GM15510 (cell line): ENCODE data around the gene TBC1D5.

Source experiments
- POLR2A ChIP-seq: IDR thresholded peaks from 3 replicates; pipeline ENCODE4 v1.6.1; 2011; ENCODE audit warnings: borderline replicate concordance; ENCODE audit not compliant: insufficient read length; ENCODE audit errors: extremely low read depth

TBC1D5 gene

DNA sequence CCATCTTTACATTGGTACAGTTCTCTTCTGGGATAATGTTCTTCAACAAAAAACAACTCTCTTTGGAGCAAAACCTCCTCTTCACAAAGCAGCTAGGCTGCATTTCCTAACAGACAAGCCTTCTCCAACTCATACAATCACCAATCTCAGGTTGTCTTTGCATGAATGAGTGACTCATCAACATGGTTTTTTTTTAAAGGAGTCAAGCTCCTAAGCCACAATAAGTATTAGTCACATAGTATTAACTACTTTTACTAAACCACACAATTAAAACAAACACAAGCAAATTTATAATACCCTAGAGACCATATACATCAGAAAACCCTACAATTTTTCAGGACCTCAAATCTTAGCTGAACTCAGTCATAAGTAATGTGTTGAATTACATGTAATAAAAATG, 137.4 kb downstream of the TBC1D5 start:
- no peak for TF ChIP-seq POLR2A

GRCh38 chr3:17602126-17602525, 140.3 kb downstream of the TBC1D5 start:
- TF ChIP-seq POLR2A: no peak

DNA sequence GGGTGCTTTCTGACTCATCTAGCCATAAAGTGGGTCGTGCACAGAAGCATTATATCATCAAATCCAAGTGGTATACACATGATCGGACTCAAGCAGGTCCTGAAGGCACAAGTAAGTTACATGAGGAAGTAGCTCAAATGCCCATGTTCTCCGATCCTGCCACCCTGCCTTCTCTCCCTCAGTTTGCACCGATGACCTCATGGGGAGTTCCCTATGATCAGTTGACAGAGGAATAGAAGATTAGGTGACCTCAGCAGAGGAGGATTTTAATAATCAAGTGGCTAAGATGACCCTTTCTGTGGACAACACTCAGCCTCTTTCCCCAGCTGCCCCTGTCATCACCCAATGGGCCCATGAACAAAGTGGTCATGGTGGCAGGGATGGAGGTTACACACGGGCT, 149.5 kb downstream of the TBC1D5 start:
- no peak for TF ChIP-seq POLR2A

DNA sequence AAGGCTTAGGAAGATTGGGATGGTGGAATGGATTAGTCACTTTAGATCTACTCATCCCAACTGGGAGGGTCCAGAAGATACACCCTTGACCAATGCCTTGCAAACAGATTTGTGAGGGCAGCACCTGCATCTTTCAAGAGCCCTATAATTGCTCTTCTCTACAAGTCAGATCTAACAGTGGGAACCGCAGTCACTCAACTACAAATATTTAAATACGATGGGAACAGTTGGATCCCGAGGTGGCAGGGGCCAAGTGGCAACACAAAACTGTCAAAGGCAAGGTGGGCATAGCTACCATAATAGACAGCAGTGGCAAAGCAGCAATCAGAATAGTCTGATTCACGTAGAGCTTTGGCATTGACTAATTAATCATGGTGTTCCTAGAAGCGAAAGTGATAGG, 152.0 kb downstream of the TBC1D5 start:
- no peak for TF ChIP-seq POLR2A

DNA sequence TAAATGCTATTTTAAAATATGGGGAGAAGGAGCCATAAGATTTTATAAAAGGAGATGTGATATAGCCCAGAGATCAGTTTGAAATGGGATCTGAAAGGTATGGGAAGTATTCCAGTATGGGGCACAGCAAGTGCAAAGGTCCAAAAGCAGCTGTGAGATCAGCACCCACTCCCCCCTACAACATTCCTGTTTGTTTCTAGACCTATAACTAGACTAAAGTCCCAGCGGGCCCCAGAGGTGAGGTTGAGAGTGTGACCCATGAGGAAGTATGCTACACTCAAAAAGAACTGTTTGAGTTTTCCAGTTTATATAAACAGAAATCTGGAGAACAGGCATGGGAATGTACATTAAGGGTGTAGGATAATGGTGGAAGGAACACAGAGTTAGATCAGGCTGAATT, 152.5 kb downstream of the TBC1D5 start:
- TF ChIP-seq POLR2A: no peak

GRCh38 chr3:17588422-17588821, 154.0 kb downstream of the TBC1D5 start:
- TF ChIP-seq POLR2A: no peak

DNA sequence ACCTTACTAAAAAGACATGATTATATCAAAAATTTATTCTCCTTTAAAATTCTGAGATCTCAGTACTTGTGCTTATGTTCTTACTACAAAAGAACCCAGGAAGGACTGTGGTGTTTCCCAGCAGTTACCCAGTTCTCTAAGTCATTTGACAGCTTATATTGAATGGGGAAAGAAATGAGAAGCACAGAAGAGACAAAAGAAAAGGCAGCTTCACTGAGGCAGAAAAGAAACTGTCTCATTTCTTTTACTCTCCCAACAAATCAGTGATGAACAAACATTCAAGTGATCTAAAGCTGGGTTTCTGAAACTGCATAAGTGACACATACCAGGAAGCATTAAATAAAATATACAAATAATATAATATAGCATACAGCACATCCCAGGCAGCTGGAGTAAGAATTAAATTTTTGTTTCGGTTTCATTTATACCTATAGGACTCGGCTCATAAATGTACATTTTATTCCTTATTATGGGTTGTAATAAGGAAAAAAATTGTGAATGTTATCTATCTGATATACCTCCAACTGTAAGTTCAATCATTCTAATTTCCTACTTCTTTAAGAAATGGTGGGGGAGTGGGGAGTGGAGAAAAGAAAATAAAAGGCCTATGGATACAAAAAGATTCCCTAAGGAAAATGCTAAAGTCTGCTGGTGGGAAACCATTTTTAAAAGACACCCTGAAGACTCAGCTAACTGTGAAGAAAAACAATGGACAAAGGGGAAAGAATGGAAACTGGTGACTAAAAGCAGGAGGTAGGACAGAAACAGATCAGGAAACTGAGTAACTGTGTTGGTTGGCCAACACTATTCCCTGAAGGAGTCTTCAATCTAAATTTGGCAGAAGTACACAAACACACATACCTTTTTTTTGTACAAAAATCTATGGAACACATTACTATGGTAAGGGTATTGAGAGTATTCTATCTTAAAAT, 156.8 kb downstream of the TBC1D5 start:
- TF ChIP-seq POLR2A: no peak

DNA sequence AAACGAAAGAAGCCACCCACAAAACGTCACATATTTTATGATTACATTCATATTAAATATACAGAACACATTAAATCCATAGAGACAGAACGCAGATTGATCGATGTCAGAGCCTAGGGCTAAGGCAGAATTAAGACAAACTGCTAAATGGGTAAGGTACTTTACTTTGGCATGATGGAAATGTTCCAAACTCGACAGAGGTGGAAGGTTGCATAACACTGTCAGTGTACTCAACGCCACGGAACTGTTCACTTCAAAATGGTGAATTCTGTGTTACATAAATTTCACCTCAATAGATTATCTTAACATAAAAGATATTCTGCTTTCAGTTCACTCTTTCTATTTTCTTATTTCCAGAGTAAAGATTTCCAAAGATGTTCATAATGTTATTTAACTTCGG, 158.4 kb downstream of the TBC1D5 start:
- TF ChIP-seq POLR2A: no peak

GRCh38 chr3:17583530-17583929, 158.9 kb downstream of the TBC1D5 start:
- no peak for TF ChIP-seq POLR2A

GRCh38 chr3:17581421-17582080, 160.9 kb downstream of the TBC1D5 start:
- no peak for TF ChIP-seq POLR2A

GRCh38 chr3:17580901-17581300, 161.5 kb downstream of the TBC1D5 start:
- no peak for TF ChIP-seq POLR2A

DNA sequence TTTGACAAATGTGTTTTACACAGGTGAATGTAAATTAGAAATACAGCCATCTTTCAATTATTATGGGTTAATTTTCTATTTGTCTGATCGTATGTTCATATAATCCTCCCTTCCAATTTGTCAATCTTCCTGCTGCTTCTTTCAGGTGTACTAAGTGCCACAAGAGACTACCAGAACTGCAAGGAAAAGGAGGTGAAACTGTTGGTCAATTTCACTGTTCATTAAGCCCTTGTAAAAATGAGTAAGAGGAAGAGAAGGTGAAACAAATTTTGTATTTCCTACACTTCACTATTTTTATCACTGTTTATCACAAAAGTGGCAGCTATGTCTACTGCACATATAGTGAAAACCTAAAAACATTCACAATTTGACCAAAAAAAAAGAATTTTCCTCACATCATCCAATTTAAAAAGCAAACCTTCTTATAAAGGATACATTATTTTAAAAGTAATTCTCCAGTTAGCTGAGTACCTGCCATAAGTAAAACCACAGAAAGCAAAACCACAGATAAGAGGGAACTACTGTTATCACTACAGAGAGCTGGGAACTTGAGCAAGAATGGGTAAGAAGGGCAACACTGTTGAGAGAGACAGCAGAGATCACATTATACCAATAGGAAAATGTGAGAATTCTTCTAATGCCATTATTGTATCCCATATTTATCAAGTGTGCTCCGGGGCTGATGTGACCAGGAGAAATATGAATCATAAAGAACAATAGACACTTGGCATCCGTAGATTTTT, 163.0 kb downstream of the TBC1D5 start:
- no peak for TF ChIP-seq POLR2A

DNA sequence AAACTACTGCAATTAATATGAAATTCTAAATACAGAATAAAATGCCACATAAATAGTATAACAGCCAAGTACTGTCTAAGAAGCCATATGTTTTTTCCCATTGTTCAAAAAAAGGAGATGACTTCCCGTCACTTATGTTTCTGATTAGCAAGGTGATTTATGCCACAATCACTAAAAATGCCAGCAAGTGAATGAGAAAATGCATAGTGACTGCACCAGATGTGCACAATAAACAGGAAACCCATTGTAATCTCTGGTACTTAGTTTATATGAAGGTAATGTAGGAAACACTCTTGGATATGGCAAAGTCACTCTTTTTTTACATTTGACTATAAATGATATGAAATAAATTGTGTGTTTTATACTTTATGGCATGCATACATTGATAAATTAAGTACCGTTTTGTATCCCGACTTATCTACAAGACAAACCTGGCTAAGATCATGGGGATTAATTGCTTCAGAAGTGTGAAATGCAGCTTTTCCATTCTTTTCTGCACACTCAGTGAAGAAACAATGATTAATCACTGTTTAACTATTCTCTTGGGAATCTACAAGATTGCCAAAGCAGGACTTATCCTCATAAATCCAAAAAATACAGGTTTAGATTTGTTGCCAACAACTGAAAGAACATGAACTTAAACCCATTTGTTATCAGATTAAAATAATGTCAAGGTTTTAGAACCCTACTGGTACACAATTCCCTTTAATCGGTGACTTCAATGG, 164.5 kb downstream of the TBC1D5 start:
- no peak for TF ChIP-seq POLR2A

DNA sequence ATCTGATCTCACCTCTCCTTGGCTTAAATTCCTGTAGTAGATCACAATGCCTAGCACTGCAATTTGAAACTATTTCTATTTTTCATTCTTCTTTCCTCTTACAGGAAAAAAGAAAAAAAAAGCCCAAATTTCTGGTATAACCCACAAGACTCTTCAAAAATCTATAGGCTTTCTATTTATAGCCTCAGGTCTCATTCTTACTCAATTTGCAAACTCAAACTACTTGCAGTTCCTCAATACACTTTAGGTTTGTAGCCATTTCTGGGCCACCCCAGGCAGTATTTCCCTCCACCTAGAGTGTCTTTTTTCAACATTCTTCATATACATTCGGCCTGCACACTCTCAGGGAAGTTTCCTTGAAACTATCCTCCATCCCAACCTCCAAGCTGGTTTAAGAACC, 169.0 kb downstream of the TBC1D5 start:
- TF ChIP-seq POLR2A: no peak

DNA sequence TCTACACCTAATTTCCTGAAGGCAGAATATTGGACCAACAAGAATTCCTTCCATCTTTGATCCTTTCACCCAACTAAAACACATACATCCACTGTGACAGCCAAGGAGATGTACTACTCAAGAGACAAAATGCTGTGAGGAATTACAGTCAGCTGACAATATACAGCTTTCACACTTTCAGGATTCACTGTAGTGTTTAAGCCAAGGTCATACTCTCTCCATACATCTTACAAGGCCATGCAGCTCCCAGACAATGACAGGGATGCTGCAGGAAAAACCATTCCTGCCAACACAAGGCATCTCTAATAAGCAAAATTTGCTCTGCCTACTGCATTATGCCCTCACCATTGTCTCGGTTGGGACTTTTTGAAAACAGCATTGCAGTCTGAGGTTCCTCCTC, 170.7 kb downstream of the TBC1D5 start:
- TF ChIP-seq POLR2A: no peak
